NCI-H2107 treated with DMSO at 0.1 percent for 48 hours (cell line): ENCODE measurements around the gene ACOXL.

Experiments
- DNase-seq: peaks from one replicate; lab custom pipeline; 2025; ENCODE audit not compliant: unreplicated experiment; lab: John Stamatoyannopoulos, UW

Gene ACOXL

DNA sequence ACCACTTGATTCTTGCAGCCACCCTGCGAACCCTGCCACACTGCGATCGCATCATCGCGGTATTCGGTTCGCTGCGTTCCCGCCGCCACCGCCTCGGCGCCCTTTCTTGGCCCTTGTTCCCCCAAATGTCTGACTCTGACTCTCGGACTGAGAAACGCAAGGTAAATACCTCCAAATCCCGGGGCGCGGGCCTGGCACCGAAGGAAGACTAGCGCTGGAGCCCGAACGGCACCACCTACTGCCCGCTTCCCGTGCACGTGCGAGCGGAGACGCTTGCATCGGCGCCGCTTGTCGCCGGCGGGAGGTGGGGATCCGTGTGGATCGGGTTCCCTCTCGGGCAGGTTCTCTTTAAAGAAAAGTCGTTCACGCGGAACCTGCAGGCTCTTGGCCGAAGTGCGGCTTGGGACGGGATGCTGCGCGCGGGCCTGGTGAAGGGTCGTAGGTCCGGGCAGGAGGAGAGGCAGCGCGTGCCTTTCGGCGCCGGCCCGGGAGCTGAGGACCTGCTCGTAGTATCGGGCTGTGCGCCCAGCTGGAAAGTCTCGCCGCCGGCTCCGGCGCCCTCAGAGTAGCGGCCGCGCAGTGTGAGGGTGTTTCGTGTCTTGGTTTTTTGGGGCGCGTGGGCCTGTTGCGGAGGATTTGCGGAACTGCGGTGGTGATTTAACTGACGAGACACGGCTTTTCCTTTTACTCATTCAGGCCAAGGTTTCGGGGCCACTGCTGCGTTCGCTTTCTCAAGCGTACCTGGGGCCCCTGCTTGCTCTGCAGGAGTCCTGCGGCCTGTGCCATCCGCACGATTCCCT lies 388.9 kb downstream of the ACOXL start:
- DNase-seq, result no peak

DNA sequence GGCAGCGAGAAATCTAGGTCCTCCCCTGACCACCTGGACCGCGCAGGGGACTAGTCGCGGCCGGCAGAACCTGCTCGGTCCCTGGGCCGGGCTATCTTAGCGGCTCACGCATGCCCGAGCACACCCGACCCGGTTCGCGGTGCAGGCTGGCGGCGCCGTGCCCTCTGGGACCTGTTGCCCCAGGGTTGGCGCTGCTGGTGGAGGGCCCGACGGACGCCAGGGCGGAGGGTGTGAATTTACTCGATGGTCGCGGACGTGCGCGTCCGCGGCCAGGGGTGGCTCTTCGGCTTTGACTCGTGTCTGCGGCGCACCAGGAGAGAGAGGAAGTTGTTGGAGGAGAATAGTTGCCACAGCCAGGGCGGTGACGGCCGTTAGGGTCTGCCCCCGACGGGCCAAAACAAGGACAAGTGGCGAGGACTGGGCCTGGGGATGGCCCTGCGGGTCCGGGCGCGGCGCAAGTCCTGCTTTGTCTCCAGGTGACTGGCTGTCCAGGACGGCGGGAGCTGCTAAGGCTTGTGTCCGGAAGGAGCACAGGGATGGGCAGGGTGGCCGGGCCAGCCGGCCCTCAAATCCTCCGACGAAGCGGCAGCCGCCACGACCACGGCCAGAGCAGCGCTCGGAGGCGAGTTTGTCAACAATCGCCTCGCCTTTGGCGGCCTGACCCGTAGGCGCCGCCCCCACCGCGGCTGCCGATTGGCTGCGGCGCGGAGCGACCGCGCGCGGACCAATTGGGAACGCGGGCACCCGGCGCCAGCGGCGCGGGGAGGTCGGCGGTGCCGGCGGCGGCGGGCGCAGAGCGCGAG lies 389.7 kb downstream of the ACOXL start:
- DNase-seq, result peak; percentile 62

GRCh38 chr2:111122631-111123421 lies 390.5 kb downstream of the ACOXL start:
- DNase-seq, result peak; percentile 37

DNA sequence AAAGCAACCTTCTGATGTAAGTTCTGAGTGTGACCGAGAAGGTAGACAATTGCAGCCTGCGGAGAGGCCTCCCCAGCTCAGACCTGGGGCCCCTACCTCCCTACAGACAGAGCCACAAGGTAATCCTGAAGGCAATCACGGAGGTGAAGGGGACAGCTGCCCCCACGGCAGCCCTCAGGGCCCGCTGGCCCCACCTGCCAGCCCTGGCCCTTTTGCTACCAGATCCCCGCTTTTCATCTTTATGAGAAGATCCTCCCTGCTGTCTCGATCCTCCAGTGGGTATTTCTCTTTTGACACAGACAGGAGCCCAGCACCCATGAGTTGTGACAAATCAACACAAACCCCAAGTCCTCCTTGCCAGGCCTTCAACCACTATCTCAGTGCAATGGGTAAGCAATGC lies 391.4 kb downstream of the ACOXL start:
- DNase-seq, result no peak

DNA sequence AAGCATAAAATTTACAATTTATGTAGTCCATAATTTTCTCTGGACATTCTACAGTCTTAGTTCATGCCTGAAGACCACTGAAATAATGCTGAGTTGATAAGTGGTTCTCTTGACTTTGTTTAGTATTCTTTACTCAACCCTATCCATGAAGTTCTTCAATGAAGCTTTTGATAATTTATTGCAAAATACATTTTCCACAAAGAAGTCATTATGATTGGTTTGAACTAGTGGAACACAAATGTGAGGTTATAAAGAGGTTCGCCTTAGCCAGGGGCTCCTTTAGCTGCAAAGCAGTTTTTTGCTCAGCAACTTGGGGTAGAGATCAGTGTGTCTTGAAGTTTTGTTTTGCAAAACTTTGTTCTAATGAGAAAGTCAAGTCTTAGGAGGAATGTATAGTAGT lies 394.2 kb downstream of the ACOXL start:
- DNase-seq, result no peak

- peak; percentile 48 for DNase-seq
Measured at GRCh38 chr2:111127351-111127750, 395.0 kb downstream of the ACOXL start.

DNA sequence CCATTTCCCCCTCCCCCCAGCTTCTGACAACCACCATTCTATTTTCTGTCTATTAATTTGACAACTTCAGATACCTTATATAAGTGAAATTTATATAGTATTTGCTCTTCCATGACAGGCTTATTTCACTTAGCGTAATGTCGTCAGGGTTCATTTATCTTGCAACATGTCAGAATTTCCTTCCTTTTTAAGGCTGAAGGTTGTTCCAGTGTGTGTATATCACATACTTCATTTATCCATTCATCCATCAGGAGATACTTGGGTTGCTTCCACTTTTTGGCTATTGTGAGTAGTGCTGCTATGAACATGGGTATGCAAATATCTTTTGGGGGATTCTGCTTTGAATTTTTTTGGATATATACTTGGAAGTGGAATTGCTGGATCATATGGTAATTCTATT lies 395.7 kb downstream of the ACOXL start:
- DNase-seq, result no peak

DNA sequence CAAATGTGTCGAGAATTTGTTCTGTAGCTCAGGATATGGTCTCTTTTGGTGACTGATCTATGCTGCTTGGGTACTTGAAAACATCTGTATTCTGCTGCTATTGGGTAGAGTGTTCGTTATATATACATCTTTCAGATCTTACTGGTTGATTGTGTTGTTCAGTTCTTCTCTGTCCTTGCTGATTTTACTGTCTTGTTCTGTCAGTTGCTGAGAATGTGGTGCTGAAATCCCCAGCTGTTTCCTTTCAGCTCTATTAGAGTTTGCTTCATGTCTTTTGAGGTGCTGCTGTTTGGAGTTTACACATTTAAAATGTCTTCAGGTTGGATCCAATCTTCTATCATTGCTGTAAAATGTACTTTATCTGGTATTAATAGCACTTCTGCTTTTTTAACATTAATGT lies 401.2 kb downstream of the ACOXL start:
- DNase-seq, result no peak

GRCh38 chr2:111134055-111134454 lies 401.7 kb downstream of the ACOXL start:
- DNase-seq, result no peak

DNA sequence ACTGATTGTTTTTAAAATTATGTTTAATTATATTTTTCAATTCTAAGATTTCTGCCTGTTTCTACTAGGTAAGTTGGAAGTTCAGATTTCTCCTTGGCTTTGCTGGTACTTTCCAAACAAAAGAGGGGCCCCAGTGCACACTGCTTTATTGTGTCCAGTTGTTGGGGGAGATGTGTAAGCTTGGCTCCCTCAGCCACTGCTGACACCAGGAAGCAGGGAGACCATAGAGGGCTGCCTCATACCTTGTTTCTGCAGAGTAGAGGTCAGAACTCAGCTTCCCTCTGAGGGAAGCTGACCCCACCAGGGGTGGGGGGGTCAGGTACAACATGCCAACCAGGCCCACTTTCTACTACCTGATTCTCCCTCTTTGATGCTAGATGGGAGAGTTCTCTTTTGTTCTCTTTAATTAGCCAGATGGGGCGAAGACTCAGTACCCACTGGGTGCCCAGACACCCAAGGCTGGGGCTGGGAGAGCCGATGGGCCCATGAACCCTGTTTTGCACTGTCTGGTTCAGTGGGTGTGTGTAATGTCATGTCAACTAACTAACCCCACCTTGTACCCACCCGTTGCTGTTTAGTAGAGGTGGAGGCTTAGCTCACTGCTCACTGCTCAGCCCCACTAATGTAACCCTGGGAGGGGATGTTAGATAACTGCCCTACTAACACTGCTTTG lies 403.0 kb downstream of the ACOXL start:
- DNase-seq, result no peak

DNA sequence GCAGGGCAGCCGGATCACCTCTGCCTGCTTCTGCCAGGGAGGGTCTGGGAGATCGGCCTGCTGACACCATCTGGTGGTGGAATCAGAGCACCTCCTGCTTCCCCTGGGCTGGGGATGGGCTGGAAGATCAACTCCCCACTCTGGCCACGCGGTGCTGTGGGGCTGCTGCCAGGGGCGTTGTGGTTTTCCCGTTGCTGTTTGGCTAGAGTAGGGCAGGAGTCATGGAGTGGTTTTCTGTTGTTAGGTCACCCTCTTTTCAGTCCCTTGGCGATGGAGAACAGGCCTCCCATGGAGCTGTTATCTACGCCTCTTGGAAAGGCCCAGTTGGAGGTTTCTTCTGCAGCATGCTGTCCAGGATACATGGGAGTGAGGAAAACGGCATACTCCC lies 403.5 kb downstream of the ACOXL start:
- DNase-seq, result no peak

- DNase-seq, result no peak
Measured at GRCh38 chr2:111138839-111139238, 406.5 kb downstream of the ACOXL start.

DNA sequence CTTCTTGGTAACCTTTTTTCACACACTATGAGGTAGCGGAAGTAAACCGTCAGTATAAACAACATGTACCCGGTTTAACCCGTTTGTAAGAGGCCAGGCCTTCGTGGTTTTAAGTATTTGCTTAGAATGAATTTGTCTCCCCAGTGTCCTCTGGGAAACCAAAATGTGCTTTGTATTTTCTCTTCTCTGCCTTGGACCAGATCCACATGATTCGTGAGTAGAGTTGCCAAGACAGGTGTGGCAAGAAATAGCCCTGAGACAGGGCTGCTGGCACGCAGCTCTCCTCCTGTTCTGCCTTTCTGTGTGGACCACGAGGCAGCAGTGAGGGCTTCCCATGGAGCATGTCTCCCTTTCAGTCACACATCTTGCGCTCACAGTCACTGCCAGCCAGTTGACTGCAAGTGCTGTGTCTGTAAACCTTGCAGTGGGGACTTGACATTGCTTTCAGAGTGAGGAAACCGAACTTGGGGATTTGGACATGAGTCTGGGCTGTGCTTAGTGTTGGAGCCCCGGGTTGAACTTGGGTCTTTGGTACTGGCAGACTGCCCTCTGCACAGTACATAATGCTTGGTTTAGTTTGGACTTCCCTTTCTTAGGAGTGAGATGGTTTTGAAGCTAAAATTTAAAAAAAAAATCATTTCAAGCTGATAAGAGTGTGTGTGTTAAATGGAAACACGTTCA lies 407.4 kb downstream of the ACOXL start:
- DNase-seq, result peak; percentile 56

DNA sequence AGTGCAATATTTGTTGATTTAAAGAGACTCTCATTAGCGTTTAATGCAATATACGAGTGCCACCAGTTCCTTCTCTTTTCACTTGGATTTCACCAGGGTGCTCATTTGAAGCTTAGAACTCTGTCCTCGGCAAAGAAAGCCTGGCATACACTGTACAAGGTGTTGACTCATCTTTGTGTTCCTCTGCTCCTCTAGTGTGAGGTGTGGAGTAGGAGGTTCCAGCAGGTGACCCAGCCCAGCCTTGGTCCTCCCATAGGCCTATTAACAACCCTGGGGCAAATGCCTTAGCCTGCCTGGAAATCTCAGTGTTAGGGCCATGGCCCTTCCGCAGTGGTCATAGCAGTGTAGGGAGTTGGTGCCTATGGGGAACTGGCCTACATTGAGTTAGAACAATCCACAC lies 408.4 kb downstream of the ACOXL start:
- DNase-seq, result no peak

GRCh38 chr2:111142101-111142500 lies 409.7 kb downstream of the ACOXL start:
- no peak for DNase-seq

GRCh38 chr2:111143107-111143842 lies 410.9 kb downstream of the ACOXL start:
- DNase-seq, result no peak

GRCh38 chr2:111143843-111144198 lies 411.4 kb downstream of the ACOXL start:
- DNase-seq, result no peak

- no peak for DNase-seq
Measured at GRCh38 chr2:111145103-111145760, 412.9 kb downstream of the ACOXL start.

DNA sequence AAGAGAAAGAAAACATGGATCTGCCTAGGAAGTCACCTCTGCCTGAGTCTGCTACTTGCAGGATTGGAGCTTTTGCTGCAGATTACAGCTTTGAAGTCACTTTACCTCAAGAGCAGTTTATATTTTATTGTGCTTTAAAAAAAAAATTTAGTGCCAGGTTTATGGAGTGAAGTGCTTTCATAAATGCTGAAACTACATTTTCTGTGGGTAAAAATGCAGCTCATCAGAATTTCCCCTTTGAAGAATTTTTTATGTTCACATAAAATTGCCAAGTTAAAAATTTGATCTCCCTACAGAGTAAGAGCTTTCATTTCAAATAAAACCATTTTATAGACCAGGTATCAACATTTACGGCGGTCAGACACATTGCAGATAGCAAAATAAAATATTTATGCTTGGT lies 413.6 kb downstream of the ACOXL start:
- no peak for DNase-seq
